DOHH2 (cell line): ENCODE measurements around the gene BOD1L1.

Experiments
- H3F3A ChIP-seq: fragments of 200-600 bp; sonication (generic), shearing (Covaris generic); 2 replicates; pipeline ENCODE4 v1.6.0; 2016; ENCODE audit warnings: antibody characterized with exemption, mild to moderate bottlenecking; ENCODE audit not compliant: control insufficient read depth, insufficient read depth
- H3K27ac ChIP-seq: fragments of 200-600 bp; sonication (generic); 2 replicates; pipeline ENCODE4 v1.5.1; 2014; ENCODE audit warnings: low read depth, mild to moderate bottlenecking, low read length, moderate library complexity
- H3K27me3 ChIP-seq: fragments of 200-600 bp; sonication (generic); 2 replicates; pipeline ENCODE4 v1.6.1; 2014; ENCODE audit warnings: mild to moderate bottlenecking, low read length, mixed read lengths; ENCODE audit not compliant: control insufficient read depth
- H3K36me3 ChIP-seq: fragments of 200-600 bp; sonication (generic); 2 replicates; pipeline ENCODE4 v1.6.1; 2014; ENCODE audit warnings: mild to moderate bottlenecking, low read length, moderate library complexity, mixed read lengths; ENCODE audit not compliant: control insufficient read depth
- H3K4me1 ChIP-seq: fragments of 200-600 bp; sonication (generic); 2 replicates; pipeline ENCODE4 v1.6.1; 2014; ENCODE audit warnings: mild to moderate bottlenecking, low read length, mixed read lengths; ENCODE audit not compliant: control insufficient read depth
- H3K4me2 ChIP-seq: fragments of 200-600 bp; sonication (generic); 2 replicates; pipeline ENCODE4 v1.6.0; 2014; ENCODE audit warnings: mild to moderate bottlenecking, low read length, moderate library complexity
- H3K4me3 ChIP-seq: fragments of 200-600 bp; sonication (generic); 2 replicates; pipeline ENCODE4 v1.5.1; 2014; ENCODE audit warnings: mild to moderate bottlenecking, low read length, mixed read lengths
- H3K79me2 ChIP-seq: fragments of 200-600 bp; sonication (generic); 2 replicates; pipeline ENCODE4 v1.6.1; 2014; ENCODE audit warnings: mild to moderate bottlenecking, low read length, mixed read lengths; ENCODE audit not compliant: control insufficient read depth
- H3K9me2 ChIP-seq: fragments of 200-600 bp; sonication (generic); replicated peaks from 2 replicates; pipeline ENCODE4 v1.6.1; 2014; ENCODE audit warnings: mild to moderate bottlenecking, low read length, mixed read lengths; ENCODE audit not compliant: control insufficient read depth
- H3K9me3 ChIP-seq: fragments of 200-600 bp; sonication (generic); 2 replicates; pipeline ENCODE4 v1.6.1; 2014; ENCODE audit warnings: antibody characterized with exemption, low read length, mixed read lengths; ENCODE audit not compliant: control insufficient read depth, insufficient read depth
- H4K20me1 ChIP-seq: fragments of 200-600 bp; sonication (generic); 2 replicates; pipeline ENCODE4 v1.6.0; 2014; ENCODE audit warnings: low read depth, mild to moderate bottlenecking, antibody characterized with exemption, low read length, moderate library complexity; ENCODE audit not compliant: control insufficient read depth, insufficient read depth
- CTCF ChIP-seq: fragments of 200-600 bp; sonication (generic); IDR thresholded peaks from one replicate; pipeline ENCODE4 v1.5.1; 2014; ENCODE audit warnings: antibody characterized with exemption, mild to moderate bottlenecking, low read depth, low read length; ENCODE audit not compliant: poor library complexity, severe bottlenecking
- EZH2phosphoT487 ChIP-seq: fragments of 200-600 bp; sonication (generic); IDR thresholded peaks from 2 replicates; pipeline ENCODE4 v1.6.1; 2017; ENCODE audit warnings: borderline replicate concordance, mild to moderate bottlenecking, antibody characterized with exemption, low read length, moderate library complexity, mixed read lengths

The BOD1L1 gene

DNA sequence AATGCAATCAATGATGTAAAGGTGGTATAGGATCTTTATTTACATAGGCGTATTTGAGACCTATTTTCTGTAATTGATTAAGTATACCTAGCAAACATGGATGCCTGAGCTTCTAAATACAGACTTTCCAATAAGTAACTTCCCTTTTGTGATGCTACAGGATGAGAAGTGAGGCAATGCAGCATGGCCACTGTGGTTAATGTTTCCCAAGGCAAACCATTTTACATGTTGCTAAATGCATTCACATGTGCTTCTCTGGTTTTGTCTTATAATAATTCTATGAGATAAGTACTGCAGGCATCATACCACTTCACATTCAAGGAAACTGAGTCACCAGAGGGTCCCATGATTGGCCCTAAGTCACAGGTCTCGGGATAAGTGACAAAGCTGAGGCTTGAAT, 47.5 kb downstream of the BOD1L1 start:
- peaks cover 82% of the 10 kb centered on the region for H3K36me3 ChIP-seq
- H3K79me2 ChIP-seq = no peaks in the 10 kb centered on the region
- no peaks in the 10 kb centered on the region for H3K4me1 ChIP-seq
- H3K4me3 ChIP-seq = no peak overlapping the region
- H4K20me1 ChIP-seq = no peaks in the 10 kb centered on the region
- no peak overlapping the region for H3K4me2 ChIP-seq
- H3K27ac ChIP-seq = no peak overlapping the region
- no peaks in the 10 kb centered on the region for H3K27me3 ChIP-seq
- TF ChIP-seq EZH2phosphoT487 = no peak
- no peak for TF ChIP-seq CTCF
- H3F3A ChIP-seq = no peaks in the 10 kb centered on the region
- no peaks in the 10 kb centered on the region for H3K9me2 ChIP-seq
- no peaks in the 10 kb centered on the region for H3K9me3 ChIP-seq

GRCh38 chr4:13577660-13578059, 49.9 kb downstream of the BOD1L1 start:
- no peak overlapping the region for H3K27ac ChIP-seq
- H3F3A ChIP-seq = no peaks in the 10 kb centered on the region
- no peak overlapping the region for H3K4me3 ChIP-seq
- no peaks in the 10 kb centered on the region for H3K9me3 ChIP-seq
- peaks cover 80% of the 10 kb centered on the region for H3K36me3 ChIP-seq
- no peaks in the 10 kb centered on the region for H3K79me2 ChIP-seq
- no peaks in the 10 kb centered on the region for H3K9me2 ChIP-seq
- H4K20me1 ChIP-seq = no peaks in the 10 kb centered on the region
- H3K4me2 ChIP-seq = no peak overlapping the region
- TF ChIP-seq CTCF (no peak), EZH2phosphoT487 (no peak)
- no peaks in the 10 kb centered on the region for H3K4me1 ChIP-seq
- H3K27me3 ChIP-seq = no peaks in the 10 kb centered on the region

GRCh38 chr4:13570916-13571315, 56.6 kb downstream of the BOD1L1 start:
- Histone ChIP-seq H3K27ac (no peak overlapping the region), H3K4me1 (no peaks in the 10 kb centered on the region), H4K20me1 (no peaks in the 10 kb centered on the region), H3K9me3 (no peaks in the 10 kb centered on the region), H3K4me2 (no peak overlapping the region), H3K27me3 (no peaks in the 10 kb centered on the region), H3K36me3 (peaks cover 60% of the 10 kb centered on the region), H3K9me2 (no peaks in the 10 kb centered on the region), H3F3A (no peaks in the 10 kb centered on the region), H3K4me3 (no peak overlapping the region), H3K79me2 (no peaks in the 10 kb centered on the region)
- no peak for TF ChIP-seq EZH2phosphoT487
- no peak for TF ChIP-seq CTCF

GRCh38 chr4:13567125-13567524, 60.4 kb downstream of the BOD1L1 start:
- no peak overlapping the region for H3K4me3 ChIP-seq
- H3K36me3 ChIP-seq = peaks cover 37% of the 10 kb centered on the region
- H3K9me3 ChIP-seq = no peaks in the 10 kb centered on the region
- H3K4me2 ChIP-seq = no peak overlapping the region
- TF ChIP-seq CTCF (no peak), EZH2phosphoT487 (no peak)
- no peaks in the 10 kb centered on the region for H3F3A ChIP-seq
- H3K27ac ChIP-seq = no peak overlapping the region
- no peaks in the 10 kb centered on the region for H4K20me1 ChIP-seq
- no peaks in the 10 kb centered on the region for H3K79me2 ChIP-seq
- no peaks in the 10 kb centered on the region for H3K4me1 ChIP-seq
- H3K9me2 ChIP-seq = no peaks in the 10 kb centered on the region
- H3K27me3 ChIP-seq = no peaks in the 10 kb centered on the region
